GM23338 (cell line): Measurements from ENCODE around the gene MBOAT1. TPM values are rescaled to one million over a fixed set of nuclear protein-coding genes. Genes with fewer than 3 reads are reported as not detected.

Experiments
- ATAC-seq: fragments of 200-7000 bp; cut with Tn5 transposase; 3 replicates; pipeline ENCODE4 v1.9.1; 2020
- DNase-seq: peaks from one replicate; pipeline ENCODE4 v3.0.0-alpha.2; 2015; ENCODE audit warnings: low spot score
- H2AFZ ChIP-seq: fragments of 200-600 bp; sonication (generic); 2 replicates; pipeline ENCODE4 v1.8.0; 2016; ENCODE audit warnings: antibody characterized with exemption, mild to moderate bottlenecking, moderate library complexity
- H3F3A ChIP-seq: fragments of 200-600 bp; sonication (generic); replicated peaks from 2 replicates; pipeline ENCODE4 v1.8.0; 2017; ENCODE audit warnings: antibody characterized with exemption, mixed run types, low read depth
- H3K27ac ChIP-seq: fragments of 200-600 bp; sonication (generic); 2 replicates; pipeline ENCODE4 v1.6.1; 2016; ENCODE audit warnings: low read depth
- H3K27me3 ChIP-seq: fragments of 200-600 bp; sonication (generic); 2 replicates; pipeline ENCODE4 v1.8.0; 2016; ENCODE audit warnings: mild to moderate bottlenecking, mixed run types, moderate library complexity; ENCODE audit not compliant: insufficient read depth
- H3K36me3 ChIP-seq: fragments of 200-600 bp; sonication (generic); 2 replicates; pipeline ENCODE4 v1.8.0; 2016; ENCODE audit warnings: mild to moderate bottlenecking; ENCODE audit not compliant: insufficient read depth
- H3K4me1 ChIP-seq: fragments of 200-600 bp; sonication (generic); 2 replicates; pipeline ENCODE4 v1.8.0; 2016; ENCODE audit warnings: mild to moderate bottlenecking, moderate library complexity; ENCODE audit not compliant: insufficient read depth
- H3K4me2 ChIP-seq: fragments of 200-600 bp; sonication (generic); 2 replicates; pipeline ENCODE4 v1.7.1; 2017; ENCODE audit warnings: mixed run types
- H3K4me3 ChIP-seq: fragments of 200-600 bp; sonication (generic); 2 replicates; pipeline ENCODE4 v1.6.1; 2016; ENCODE audit warnings: mixed run types
- H3K79me2 ChIP-seq: fragments of 200-600 bp; sonication (generic); replicated peaks from 2 replicates; pipeline ENCODE4 v1.8.0; 2017; ENCODE audit warnings: mild to moderate bottlenecking; ENCODE audit not compliant: insufficient read depth
- H3K9me2 ChIP-seq: fragments of 200-600 bp; sonication (generic); 2 replicates; pipeline ENCODE4 v1.8.0; 2017; ENCODE audit not compliant: insufficient read depth
- H4K20me1 ChIP-seq: fragments of 200-600 bp; sonication (generic); replicated peaks from 2 replicates; pipeline ENCODE4 v1.8.0; 2017; ENCODE audit warnings: mild to moderate bottlenecking; ENCODE audit not compliant: insufficient read depth
- H3K27ac Mint-ChIP-seq: 2 replicates; pipeline ENCODE4 v1.8.0; 2020; ENCODE audit warnings: inconsistent platforms, mild to moderate bottlenecking, moderate library complexity, mixed read lengths
- H3K27me3 Mint-ChIP-seq: 3 replicates; pipeline ENCODE4 v1.8.0; 2022; ENCODE audit warnings: low read depth, mild to moderate bottlenecking, moderate library complexity, mixed read lengths, inconsistent platforms; ENCODE audit not compliant: insufficient read depth, poor library complexity
- H3K36me3 Mint-ChIP-seq: 3 replicates; pipeline ENCODE4 v1.8.0; 2021; ENCODE audit warnings: low read depth, mild to moderate bottlenecking, inconsistent platforms, moderate library complexity, mixed read lengths
- H3K4me1 Mint-ChIP-seq: 3 replicates; pipeline ENCODE4 v1.8.0; 2020; ENCODE audit warnings: mild to moderate bottlenecking, inconsistent platforms, mixed read lengths
- H3K4me3 Mint-ChIP-seq: 3 replicates; pipeline ENCODE4 v1.8.0; 2021; ENCODE audit warnings: moderate library complexity, mild to moderate bottlenecking, inconsistent platforms, mixed read lengths
- H3K9me3 Mint-ChIP-seq: 3 replicates; pipeline ENCODE4 v1.8.0; 2020; ENCODE audit warnings: moderate library complexity, mild to moderate bottlenecking, inconsistent platforms, mixed read lengths
- CREB1 ChIP-seq: fragments of 250-450 bp; sonication (Bioruptor Pico); IDR thresholded peaks from 2 replicates; pipeline ENCODE4 v1.5.0; 2020; ENCODE audit warnings: low read depth, mild to moderate bottlenecking, moderate library complexity
- ETS1 ChIP-seq: IDR thresholded peaks from 2 replicates; pipeline ENCODE4 v1.6.1; 2016; ENCODE audit warnings: antibody characterized with exemption
- EZH2 ChIP-seq: fragments of 200-600 bp; sonication (generic); IDR thresholded peaks from one replicate; pipeline ENCODE4 v1.8.0; 2017; ENCODE audit warnings: antibody characterized with exemption, mild to moderate bottlenecking, low read depth; ENCODE audit not compliant: unreplicated experiment
- EZH2phosphoT487 ChIP-seq: fragments of 200-600 bp; sonication (generic); IDR thresholded peaks from one replicate; pipeline ENCODE4 v1.8.1; 2018; ENCODE audit warnings: antibody characterized with exemption; ENCODE audit not compliant: unreplicated experiment
- NANOG ChIP-seq: IDR thresholded peaks from 2 replicates; pipeline ENCODE4 v1.6.1; 2016; ENCODE audit warnings: antibody characterized with exemption, borderline replicate concordance
- POLR2AphosphoS5 ChIP-seq: IDR thresholded peaks from 2 replicates; pipeline ENCODE4 v1.6.1; 2016; ENCODE audit warnings: antibody characterized with exemption, low read depth
- ZNF114 ChIP-seq: fragments of 250-450 bp; sonication (Bioruptor Pico); IDR thresholded peaks from 2 replicates; pipeline ENCODE4 v1.5.0; 2020; ENCODE audit warnings: mild to moderate bottlenecking, moderate library complexity
- ZNF331 ChIP-seq: fragments of 250-450 bp; sonication (Bioruptor Pico); IDR thresholded peaks from 2 replicates; pipeline ENCODE4 v1.5.0; 2020; ENCODE audit warnings: low read depth, mild to moderate bottlenecking, moderate library complexity
- polyA plus RNA-seq: library from polyadenylated mRNA; unstranded; fragments of >200 nt; fragmentation: Nextera tagmentation; extraction: Ambion mirVana; gene quantifications from 2 replicates; pipeline ENCODE4 v1.2.1, GENCODE V29; 2016
- total RNA-seq: library from RNA; depleted of rRNA; stranded (reverse); fragments of >200 nt; shearing (Covaris generic); gene quantifications from 2 replicates; pipeline ENCODE4 v1.2.3, GENCODE V29; 2014
- TF ChIP-seq, protein P1 (sequence below): IDR thresholded peaks from one replicate; pipeline ENCODE4 v1.6.1; 2018; ENCODE audit warnings: antibody characterized with exemption; ENCODE audit not compliant: unreplicated experiment
- TF ChIP-seq, protein P2 (sequence below), 2 experiments: fragments of 200-600 bp in 1 of 2; sonication (generic) in 1 of 2; conservative IDR thresholded peaks; 2 replicates each; pipeline versions ENCODE4 v1.5.1 to v1.6.1; 2016 to 2017; ENCODE audit warnings: antibody characterized with exemption in 2 of 2, low read depth in 2 of 2, mild to moderate bottlenecking in 2 of 2, moderate library complexity in 1 of 2

The MBOAT1 gene
- total and polyA plus RNA-seq, 2 experiments from 2014 or later = 3.8 to 18.6 TPM

- Histone ChIP-seq H3K27ac (0 out of 2 replicates have a peak overlapping the region, but pooled peaks have one; percentile 60), H3K36me3 (no peaks in the 10 kb centered on the region), H3K27me3 (no peaks in the 10 kb centered on the region), H3K4me1 (peaks cover 13% of the 10 kb centered on the region), H3F3A (no peaks in the 10 kb centered on the region), H3K9me2 (no peaks in the 10 kb centered on the region), H4K20me1 (no peaks in the 10 kb centered on the region), H3K79me2 (peaks cover 20% of the 10 kb centered on the region), H3K4me3 (no peak overlapping the region), H2AFZ (no peak overlapping the region), H3K4me2 (no peak overlapping the region)
- peaks cover 11% of the 10 kb centered on the region; the same call in 2 of the 3 replicates for H3K4me1 Mint-ChIP-seq
- peaks cover 2% of the 10 kb centered on the region for H3K27me3 Mint-ChIP-seq
- no peak overlapping the region for H3K4me3 Mint-ChIP-seq
- peak; percentile 91 for ATAC-seq
- no peak overlapping the region for H3K27ac Mint-ChIP-seq
- no peaks in the 10 kb centered on the region for H3K9me3 Mint-ChIP-seq
- H3K36me3 Mint-ChIP-seq = peaks cover 2% of the 10 kb centered on the region; the same call in 1 of the 3 replicates
- peak; percentile 26 for DNase-seq
- TF ChIP-seq CREB1 (CRISPR knock-in tag) = no peak
- no peak for TF ChIP-seq ZNF331 (CRISPR knock-in tag)
- TF ChIP-seq, protein P1, sequence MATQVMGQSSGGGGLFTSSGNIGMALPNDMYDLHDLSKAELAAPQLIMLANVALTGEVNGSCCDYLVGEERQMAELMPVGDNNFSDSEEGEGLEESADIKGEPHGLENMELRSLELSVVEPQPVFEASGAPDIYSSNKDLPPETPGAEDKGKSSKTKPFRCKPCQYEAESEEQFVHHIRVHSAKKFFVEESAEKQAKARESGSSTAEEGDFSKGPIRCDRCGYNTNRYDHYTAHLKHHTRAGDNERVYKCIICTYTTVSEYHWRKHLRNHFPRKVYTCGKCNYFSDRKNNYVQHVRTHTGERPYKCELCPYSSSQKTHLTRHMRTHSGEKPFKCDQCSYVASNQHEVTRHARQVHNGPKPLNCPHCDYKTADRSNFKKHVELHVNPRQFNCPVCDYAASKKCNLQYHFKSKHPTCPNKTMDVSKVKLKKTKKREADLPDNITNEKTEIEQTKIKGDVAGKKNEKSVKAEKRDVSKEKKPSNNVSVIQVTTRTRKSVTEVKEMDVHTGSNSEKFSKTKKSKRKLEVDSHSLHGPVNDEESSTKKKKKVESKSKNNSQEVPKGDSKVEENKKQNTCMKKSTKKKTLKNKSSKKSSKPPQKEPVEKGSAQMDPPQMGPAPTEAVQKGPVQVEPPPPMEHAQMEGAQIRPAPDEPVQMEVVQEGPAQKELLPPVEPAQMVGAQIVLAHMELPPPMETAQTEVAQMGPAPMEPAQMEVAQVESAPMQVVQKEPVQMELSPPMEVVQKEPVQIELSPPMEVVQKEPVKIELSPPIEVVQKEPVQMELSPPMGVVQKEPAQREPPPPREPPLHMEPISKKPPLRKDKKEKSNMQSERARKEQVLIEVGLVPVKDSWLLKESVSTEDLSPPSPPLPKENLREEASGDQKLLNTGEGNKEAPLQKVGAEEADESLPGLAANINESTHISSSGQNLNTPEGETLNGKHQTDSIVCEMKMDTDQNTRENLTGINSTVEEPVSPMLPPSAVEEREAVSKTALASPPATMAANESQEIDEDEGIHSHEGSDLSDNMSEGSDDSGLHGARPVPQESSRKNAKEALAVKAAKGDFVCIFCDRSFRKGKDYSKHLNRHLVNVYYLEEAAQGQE = no peak
- no peak for TF ChIP-seq ETS1
- TF ChIP-seq EZH2 = no peak
- TF ChIP-seq, protein P2, sequence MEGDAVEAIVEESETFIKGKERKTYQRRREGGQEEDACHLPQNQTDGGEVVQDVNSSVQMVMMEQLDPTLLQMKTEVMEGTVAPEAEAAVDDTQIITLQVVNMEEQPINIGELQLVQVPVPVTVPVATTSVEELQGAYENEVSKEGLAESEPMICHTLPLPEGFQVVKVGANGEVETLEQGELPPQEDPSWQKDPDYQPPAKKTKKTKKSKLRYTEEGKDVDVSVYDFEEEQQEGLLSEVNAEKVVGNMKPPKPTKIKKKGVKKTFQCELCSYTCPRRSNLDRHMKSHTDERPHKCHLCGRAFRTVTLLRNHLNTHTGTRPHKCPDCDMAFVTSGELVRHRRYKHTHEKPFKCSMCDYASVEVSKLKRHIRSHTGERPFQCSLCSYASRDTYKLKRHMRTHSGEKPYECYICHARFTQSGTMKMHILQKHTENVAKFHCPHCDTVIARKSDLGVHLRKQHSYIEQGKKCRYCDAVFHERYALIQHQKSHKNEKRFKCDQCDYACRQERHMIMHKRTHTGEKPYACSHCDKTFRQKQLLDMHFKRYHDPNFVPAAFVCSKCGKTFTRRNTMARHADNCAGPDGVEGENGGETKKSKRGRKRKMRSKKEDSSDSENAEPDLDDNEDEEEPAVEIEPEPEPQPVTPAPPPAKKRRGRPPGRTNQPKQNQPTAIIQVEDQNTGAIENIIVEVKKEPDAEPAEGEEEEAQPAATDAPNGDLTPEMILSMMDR (conservative IDR thresholded peaks at IDR 0.05; ENCODE audit: low read depth in 2 of 2) = no peak
- TF ChIP-seq POLR2AphosphoS5 = no peak
- TF ChIP-seq EZH2phosphoT487 = no peak
Measured at GRCh38 chr6:20153194-20153593, 59.1 kb downstream of the MBOAT1 start.

GRCh38 chr6:20148433-20148832 is 63.8 kb downstream of the MBOAT1 start:
- Histone ChIP-seq H3K4me3 (no peak overlapping the region), H4K20me1 (no peaks in the 10 kb centered on the region), H3K9me2 (0 out of 2 replicates have a peak, but pooled peaks cover 4% of the 10 kb centered on the region), H3K4me1 (peaks cover 6% of the 10 kb centered on the region; the same call in 1 of the 2 replicates), H3K36me3 (no peaks in the 10 kb centered on the region), H3K27ac (no peak overlapping the region), H3K27me3 (no peaks in the 10 kb centered on the region), H3F3A (no peaks in the 10 kb centered on the region), H3K79me2 (no peaks in the 10 kb centered on the region), H3K4me2 (no peak overlapping the region), H2AFZ (no peak overlapping the region)
- H3K9me3 Mint-ChIP-seq = no peaks in the 10 kb centered on the region
- no peak for DNase-seq
- peaks cover 2% of the 10 kb centered on the region for H3K27me3 Mint-ChIP-seq
- no peak overlapping the region for H3K27ac Mint-ChIP-seq
- peaks cover 7% of the 10 kb centered on the region; the same call in 2 of the 3 replicates for H3K4me1 Mint-ChIP-seq
- peaks cover 7% of the 10 kb centered on the region; the same call in 1 of the 3 replicates for H3K36me3 Mint-ChIP-seq
- ATAC-seq = no peak
- no peak overlapping the region for H3K4me3 Mint-ChIP-seq
- TF ChIP-seq, protein P1 = no peak
- TF ChIP-seq EZH2 = no peak
- TF ChIP-seq, protein P2 (conservative IDR thresholded peaks at IDR 0.05; ENCODE audit: low read depth in 2 of 2) = no peak
- no peak for TF ChIP-seq CREB1 (CRISPR knock-in tag)
- no peak for TF ChIP-seq POLR2AphosphoS5
- no peak for TF ChIP-seq NANOG
- no peak for TF ChIP-seq EZH2phosphoT487
- TF ChIP-seq ZNF114 (CRISPR knock-in tag) = no peak
